GM18507 (cell line): ENCODE results near the gene C7orf25.
A peak's percentile ranks its signal among the peaks of the same experiment; 100 is the strongest.
"Not testable (repeated sequence)": the region's sequence is repeated elsewhere in the genome, so short reads cannot be mapped to it uniquely, and the experiment has no call there.

Source experiments
- DNase-seq: peaks from one replicate; pipeline ENCODE4 v3.0.0; 2011; ENCODE audit warnings: low read depth; ENCODE audit not compliant: insufficient read length; ENCODE audit errors: extremely low spot score
- FAIRE-seq: peaks from 2 replicates; lab custom pipeline; 2011; peaks lifted over from hg19 to GRCh38; lab: Jason Lieb, UNC

The C7orf25 gene

GRCh38 chr7:42886129-42886528, 25.7 kb downstream of the C7orf25 start:
- FAIRE-seq (no peak), DNase-seq (no peak)

GRCh38 chr7:42885183-42885582, 26.7 kb downstream of the C7orf25 start:
- not testable (repeated sequence) for DNase-seq

GRCh38 chr7:42883950-42884349, 27.9 kb downstream of the C7orf25 start:
- DNase-seq (no peak), FAIRE-seq (peak; percentile 44)

More at GRCh38 chr7:42885183-42885582, 26.7 kb downstream of the C7orf25 start:
- not testable (repeated sequence) for FAIRE-seq

- no peak for FAIRE-seq
- DNase-seq: no peak
Observed at GRCh38 chr7:42880392-42880791, 31.5 kb downstream of the C7orf25 start.

- FAIRE-seq: no peak
- no peak for DNase-seq
Observed at GRCh38 chr7:42878303-42878702, 33.6 kb downstream of the C7orf25 start.

GRCh38 chr7:42877862-42878261, 34.0 kb downstream of the C7orf25 start:
- FAIRE-seq (no peak), DNase-seq (no peak)

- peak; percentile 82 for FAIRE-seq
- no peak for DNase-seq
Observed at GRCh38 chr7:42876182-42877068, 35.4 kb downstream of the C7orf25 start.

- DNase-seq (no peak), FAIRE-seq (peak; percentile 91)
Observed at GRCh38 chr7:42869131-42870020, 42.5 kb downstream of the C7orf25 start.

GRCh38 chr7:42868480-42868879, 43.4 kb downstream of the C7orf25 start:
- DNase-seq (no peak), FAIRE-seq (no peak)
